IMR-90 (cell line): Measurements from ENCODE around the gene UNC79. TPM values are rescaled to one million over a fixed set of nuclear protein-coding genes. Genes with fewer than 3 reads are reported as not detected.

Experiments
- ATAC-seq: fragments of 200-7000 bp; cut with Tn5 transposase; 2 replicates; pipeline ENCODE4 v1.9.1; 2020; ENCODE audit warnings: low read depth, mild to moderate bottlenecking, moderate library complexity
- BruUV-seq: library from RNA; stranded (reverse); fragments of 400-500 nt; replicated peaks from 2 replicates; lab custom pipeline; 2021; lab: Mats Ljungman, UMichigan
- CTCF ChIA-PET: fragments of 300-600 bp; formaldehyde crosslinking; extraction: SDS; loops from one replicate; lab custom pipeline; 2021; ENCODE audit warnings: antibody characterized with exemption; lab: Yijun Ruan, JAX
- POLR2A ChIA-PET: fragments of 300-600 bp; sonication (Branson Sonifier 250); formaldehyde crosslinking; loops from one replicate; lab custom pipeline; 2022; ENCODE audit warnings: antibody characterized with exemption; ENCODE audit not compliant: unreplicated experiment; lab: Charles Lee
- DNase-seq: peaks from one replicate; pipeline ENCODE4 v3.0.0; 2013
- H2AFZ ChIP-seq: replicated peaks from 2 replicates; pipeline ENCODE3; 2013; ENCODE audit warnings: low read length, mild to moderate bottlenecking; ENCODE audit not compliant: poor library complexity
- H2AK5ac ChIP-seq: 2 replicates; pipeline ENCODE4 v1.6.1; 2013; ENCODE audit warnings: low read depth, low read length, inconsistent platforms
- H2AK9ac ChIP-seq: replicated peaks from 2 replicates; pipeline ENCODE3; 2013; ENCODE audit warnings: mild to moderate bottlenecking, low read depth, low read length, moderate library complexity; ENCODE audit not compliant: poor library complexity
- H2BK120ac ChIP-seq: 2 replicates; pipeline ENCODE4 v1.6.1; 2013; ENCODE audit warnings: low read depth, low read length, inconsistent platforms
- H2BK15ac ChIP-seq: 3 replicates; pipeline ENCODE4 v1.6.1; 2013; ENCODE audit warnings: low read depth, low read length, inconsistent platforms
- H2BK20ac ChIP-seq: 2 replicates; pipeline ENCODE4 v1.6.1; 2013; ENCODE audit warnings: low read depth, mild to moderate bottlenecking, inconsistent platforms, low read length, moderate library complexity
- H2BK5ac ChIP-seq: 2 replicates; pipeline ENCODE4 v1.6.1; 2013; ENCODE audit warnings: mild to moderate bottlenecking, low read depth, low read length, inconsistent platforms; ENCODE audit not compliant: poor library complexity, severe bottlenecking
- H3K14ac ChIP-seq: replicated peaks from 2 replicates; pipeline ENCODE4 v1.6.1; 2013; ENCODE audit warnings: low read depth, low read length, inconsistent platforms
- H3K18ac ChIP-seq: 2 replicates; pipeline ENCODE4 v1.6.1; 2013; ENCODE audit warnings: low read depth, low read length, control low read depth
- H3K23ac ChIP-seq: 2 replicates; pipeline ENCODE4 v1.6.1; 2013; ENCODE audit warnings: low read depth, low read length, inconsistent platforms
- H3K27ac ChIP-seq: 2 replicates; pipeline ENCODE4 v1.5.1; 2013; ENCODE audit warnings: mild to moderate bottlenecking, control low read depth, low read length; ENCODE audit not compliant: insufficient read depth
- H3K27me3 ChIP-seq: 2 replicates; pipeline ENCODE4 v1.6.1; 2013; ENCODE audit warnings: low read length; ENCODE audit not compliant: control insufficient read depth, insufficient read depth
- H3K36me3 ChIP-seq: 2 replicates; pipeline ENCODE4 v1.6.1; 2013; ENCODE audit warnings: low read length, mixed read lengths; ENCODE audit not compliant: control insufficient read depth, insufficient read depth
- H3K4ac ChIP-seq: 2 replicates; pipeline ENCODE4 v1.6.1; 2013; ENCODE audit warnings: low read depth, low read length, inconsistent platforms
- H3K4me1 ChIP-seq: 2 replicates; pipeline ENCODE4 v1.6.1; 2013; ENCODE audit warnings: low read length, mixed read lengths; ENCODE audit not compliant: control insufficient read depth, insufficient read depth
- H3K4me2 ChIP-seq: 2 replicates; pipeline ENCODE4 v1.6.1; 2013; ENCODE audit warnings: low read depth, mild to moderate bottlenecking, control low read depth, low read length, moderate library complexity
- H3K4me3 ChIP-seq: 2 replicates; pipeline ENCODE4 v1.5.1; 2013; ENCODE audit warnings: low read depth, mild to moderate bottlenecking, control low read depth, low read length, moderate library complexity; ENCODE audit not compliant: insufficient read depth
- H3K56ac ChIP-seq: 2 replicates; pipeline ENCODE4 v1.6.1; 2013; ENCODE audit warnings: low read length, inconsistent platforms; ENCODE audit not compliant: insufficient read depth; ENCODE audit errors: extremely low read depth
- H3K79me1 ChIP-seq, 2 experiments: 2 replicates each; pipeline ENCODE4 v1.6.1; 2013; ENCODE audit warnings: low read length in 2 of 2, inconsistent platforms in 1 of 2, low read depth in 1 of 2
- H3K9ac ChIP-seq: 2 replicates; pipeline ENCODE4 v1.6.1; 2013; ENCODE audit warnings: low read depth, low read length, control low read depth
- H3K9me1 ChIP-seq: 2 replicates; pipeline ENCODE4 v1.6.1; 2013; ENCODE audit warnings: low read length, inconsistent platforms; ENCODE audit not compliant: insufficient read depth
- H3K9me3 ChIP-seq: 2 replicates; pipeline ENCODE4 v1.6.1; 2013; ENCODE audit warnings: low read length; ENCODE audit not compliant: control insufficient read depth, insufficient read depth
- H4K20me1 ChIP-seq: 2 replicates; pipeline ENCODE4 v1.6.1; 2013; ENCODE audit warnings: low read length, inconsistent platforms; ENCODE audit not compliant: insufficient read depth
- H4K5ac ChIP-seq: 2 replicates; pipeline ENCODE4 v1.6.1; 2013; ENCODE audit warnings: mild to moderate bottlenecking, low read depth, low read length, control low read depth
- H4K8ac ChIP-seq, 2 experiments: 2 replicates each; pipeline ENCODE4 v1.6.1; 2013; ENCODE audit warnings: low read depth in 2 of 2, low read length in 2 of 2, control low read depth in 1 of 2, inconsistent platforms in 1 of 2
- H4K91ac ChIP-seq: 2 replicates; pipeline ENCODE4 v1.6.1; 2013; ENCODE audit warnings: low read depth, low read length, inconsistent platforms; ENCODE audit not compliant: insufficient read depth
- CEBPB ChIP-seq: IDR thresholded peaks from 2 replicates; pipeline ENCODE4 v1.6.1; 2012; ENCODE audit warnings: low read depth, low read length, improper control_type of control experiment
- FOS ChIP-seq: fragments of 150-350 bp; IDR thresholded peaks from 2 replicates; pipeline ENCODE4 v1.6.1; 2016; ENCODE audit warnings: low read depth, low read length
- MAFK ChIP-seq: IDR thresholded peaks from 2 replicates; pipeline ENCODE4 v1.6.1; 2012; ENCODE audit warnings: low read depth, low read length, improper control_type of control experiment
- MAZ ChIP-seq: IDR thresholded peaks from 2 replicates; pipeline ENCODE4 v1.6.1; 2012; ENCODE audit warnings: low read depth, mild to moderate bottlenecking, low read length, improper control_type of control experiment, moderate library complexity, borderline replicate concordance
- POLR2A ChIP-seq: IDR thresholded peaks from 2 replicates; pipeline ENCODE4 v1.6.1; 2012; ENCODE audit warnings: mild to moderate bottlenecking, low read depth, low read length
- RFX5 ChIP-seq: IDR thresholded peaks from 2 replicates; pipeline ENCODE4 v1.8.0; 2012; ENCODE audit warnings: low read depth, mild to moderate bottlenecking, low read length, moderate library complexity
- SMC3 ChIP-seq: fragments of 150-350 bp; IDR thresholded peaks from 2 replicates; pipeline ENCODE4 v1.6.1; 2016; ENCODE audit warnings: low read depth, mild to moderate bottlenecking, antibody characterized with exemption, low read length, moderate library complexity
- dilution Hi-C: fragments of 300-500 bp; cut with HindIII; formaldehyde crosslinking; loops from one replicate; pipeline ENCODE4 v1.14.3; 2018; ENCODE audit warnings: low sequenced_read_pairs; ENCODE audit not compliant: unreplicated experiment
- in situ Hi-C: fragments of 300-500 bp; cut with MboI; formaldehyde crosslinking; loops from 3 replicates; pipeline ENCODE4 v1.14.3; 2019; ENCODE audit warnings: low sequenced_read_pairs, inconsistent platforms, mixed read lengths
- intact Hi-C: fragments of 100-400 bp; cut with micrococcal nuclease; formaldehyde crosslinking; loops from 2 replicates; pipeline ENCODE4 v1.10.0; 2022
- polyA plus RNA-seq, 3 experiments: library from polyadenylated mRNA; depleted of rRNA; stranded (reverse); fragments of >200 nt; gene quantifications; 2 replicates each; pipeline ENCODE4 v1.2.3, GENCODE V29; 2012; ENCODE audit warnings: low replicate concordance in 1 of 3
- total RNA-seq: library from RNA; depleted of rRNA; stranded (reverse); fragments of >200 nt; gene quantifications from 2 replicates; pipeline ENCODE4 v1.2.3, GENCODE V29; 2012
- TF ChIP-seq, protein P1 (sequence below): fragments of 150-350 bp; IDR thresholded peaks from 2 replicates; pipeline ENCODE4 v1.6.1; 2017; ENCODE audit warnings: mild to moderate bottlenecking, antibody characterized with exemption, low read length, low read depth
- TF ChIP-seq, protein P2 (sequence below): fragments of 150-350 bp; IDR thresholded peaks from 2 replicates; pipeline ENCODE4 v1.6.1; 2016; ENCODE audit warnings: low read depth, mild to moderate bottlenecking, low read length, moderate library complexity, borderline replicate concordance

The UNC79 gene
- total and polyA plus RNA-seq, 2 of the 4 experiments (the other 2 are of a cell fraction), result under 0.01 TPM

GRCh38 chr14:93398491-93398890, 32.2 kb upstream of the UNC79 start:
- H4K20me1 ChIP-seq, result no peaks in the 10 kb centered on the region
- ChIA-PET CTCF (no interaction called here), POLR2A (no interaction called here)
- H4K8ac ChIP-seq, result no peak overlapping the region
- BruUV-seq, result no TSS peak
- in situ Hi-C loops (no loop called here), intact Hi-C loops (no loop called here), dilution Hi-C loops (no loop called here)
- H3K9me1 ChIP-seq, result no peaks in the 10 kb centered on the region
- no peak overlapping the region for H2AK5ac ChIP-seq
- H3K23ac ChIP-seq, result no peak overlapping the region
- H3K9ac ChIP-seq, result no peak overlapping the region
- no peak overlapping the region for H4K5ac ChIP-seq
- H3K36me3 ChIP-seq, result no peaks in the 10 kb centered on the region
- no peak overlapping the region for H2BK120ac ChIP-seq
- H2BK15ac ChIP-seq, result no peak overlapping the region
- TF ChIP-seq, protein P1, sequence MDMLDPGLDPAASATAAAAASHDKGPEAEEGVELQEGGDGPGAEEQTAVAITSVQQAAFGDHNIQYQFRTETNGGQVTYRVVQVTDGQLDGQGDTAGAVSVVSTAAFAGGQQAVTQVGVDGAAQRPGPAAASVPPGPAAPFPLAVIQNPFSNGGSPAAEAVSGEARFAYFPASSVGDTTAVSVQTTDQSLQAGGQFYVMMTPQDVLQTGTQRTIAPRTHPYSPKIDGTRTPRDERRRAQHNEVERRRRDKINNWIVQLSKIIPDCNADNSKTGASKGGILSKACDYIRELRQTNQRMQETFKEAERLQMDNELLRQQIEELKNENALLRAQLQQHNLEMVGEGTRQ, result no peak
- TF ChIP-seq CEBPB, result no peak
- no peak for TF ChIP-seq RFX5
- no peak for TF ChIP-seq SMC3
- TF ChIP-seq MAFK, result no peak
- TF ChIP-seq, protein P2, sequence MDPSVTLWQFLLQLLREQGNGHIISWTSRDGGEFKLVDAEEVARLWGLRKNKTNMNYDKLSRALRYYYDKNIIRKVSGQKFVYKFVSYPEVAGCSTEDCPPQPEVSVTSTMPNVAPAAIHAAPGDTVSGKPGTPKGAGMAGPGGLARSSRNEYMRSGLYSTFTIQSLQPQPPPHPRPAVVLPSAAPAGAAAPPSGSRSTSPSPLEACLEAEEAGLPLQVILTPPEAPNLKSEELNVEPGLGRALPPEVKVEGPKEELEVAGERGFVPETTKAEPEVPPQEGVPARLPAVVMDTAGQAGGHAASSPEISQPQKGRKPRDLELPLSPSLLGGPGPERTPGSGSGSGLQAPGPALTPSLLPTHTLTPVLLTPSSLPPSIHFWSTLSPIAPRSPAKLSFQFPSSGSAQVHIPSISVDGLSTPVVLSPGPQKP, result no peak
- TF ChIP-seq FOS, result no peak
- no peak for TF ChIP-seq MAZ
- TF ChIP-seq POLR2A, result no peak
- H3K4me2 ChIP-seq, result no peak overlapping the region
- no peak overlapping the region for H2BK20ac ChIP-seq
- H3K4me1 ChIP-seq, result no peaks in the 10 kb centered on the region
- no peak overlapping the region for H3K4me3 ChIP-seq
- no peak overlapping the region for H3K14ac ChIP-seq
- H2BK5ac ChIP-seq, result no peak overlapping the region
- H2AFZ ChIP-seq, result no peak overlapping the region
- H4K91ac ChIP-seq, result no peak overlapping the region
- H3K4ac ChIP-seq, result no peak overlapping the region
- no peak for ATAC-seq
- no peak overlapping the region for H3K27ac ChIP-seq
- no peak for DNase-seq
- H3K9me3 ChIP-seq, result 0 out of 2 replicates have a peak, but pooled peaks cover 1% of the 10 kb centered on the region
- no peak overlapping the region for H2AK9ac ChIP-seq
- no peaks in the 10 kb centered on the region for H3K79me1 ChIP-seq
- H3K18ac ChIP-seq, result no peak overlapping the region
- no peak overlapping the region for H3K56ac ChIP-seq
- H3K27me3 ChIP-seq, result no peaks in the 10 kb centered on the region
